Left hindlimb (tissue), 1 donor: Measurements from ENCODE around the gene GRM7.

ENCODE experiments used
- DNase-seq: peaks from one replicate; pipeline ENCODE4 v3.0.0-alpha.2; 2018

Gene GRM7

GRCh38 chr3:7421065-7421464, 560.1 kb downstream of the GRM7 start:
- no peak for DNase-seq

GRCh38 chr3:7423036-7423435, 562.1 kb downstream of the GRM7 start:
- no peak for DNase-seq

GRCh38 chr3:7423995-7424394, 563.1 kb downstream of the GRM7 start:
- DNase-seq, result no peak

- DNase-seq, result no peak
Measured at GRCh38 chr3:7428206-7428718, 567.3 kb downstream of the GRM7 start.

- DNase-seq, result no peak
Measured at GRCh38 chr3:7432610-7433009, 571.7 kb downstream of the GRM7 start.

- DNase-seq, result no peak
Measured at GRCh38 chr3:7433073-7433472, 572.2 kb downstream of the GRM7 start.

- no peak for DNase-seq
Measured at GRCh38 chr3:7436542-7436941, 575.6 kb downstream of the GRM7 start.

GRCh38 chr3:7437231-7437630, 576.3 kb downstream of the GRM7 start:
- DNase-seq, result no peak

GRCh38 chr3:7439101-7439680, 578.3 kb downstream of the GRM7 start:
- no peak for DNase-seq

GRCh38 chr3:7444886-7445285, 584.0 kb downstream of the GRM7 start:
- DNase-seq, result no peak

GRCh38 chr3:7445331-7445730, 584.4 kb downstream of the GRM7 start:
- DNase-seq, result no peak

GRCh38 chr3:7447197-7447769, 586.4 kb downstream of the GRM7 start:
- DNase-seq, result no peak

GRCh38 chr3:7456386-7456785, 595.5 kb downstream of the GRM7 start:
- no peak for DNase-seq

- DNase-seq, result no peak
Measured at GRCh38 chr3:7461202-7461825, 600.4 kb downstream of the GRM7 start.

GRCh38 chr3:7469866-7470265, 609.0 kb downstream of the GRM7 start:
- no peak for DNase-seq

- no peak for DNase-seq
Measured at GRCh38 chr3:7484636-7485035, 623.7 kb downstream of the GRM7 start.

- DNase-seq, result peak; percentile 36
Measured at GRCh38 chr3:7487763-7488162, 626.8 kb downstream of the GRM7 start.

GRCh38 chr3:7489417-7489816, 628.5 kb downstream of the GRM7 start:
- no peak for DNase-seq

- no peak for DNase-seq
Measured at GRCh38 chr3:7498715-7499114, 637.8 kb downstream of the GRM7 start.

- DNase-seq, result no peak
Measured at GRCh38 chr3:7503431-7503830, 642.5 kb downstream of the GRM7 start.

- no peak for DNase-seq
Measured at GRCh38 chr3:7504886-7505775, 644.2 kb downstream of the GRM7 start.

- DNase-seq, result no peak
Measured at GRCh38 chr3:7506606-7507180, 645.8 kb downstream of the GRM7 start.

- no peak for DNase-seq
Measured at GRCh38 chr3:7508821-7509220, 647.9 kb downstream of the GRM7 start.
